Stimulated activated CD4-positive, alpha-beta T cell treated with anti-CD3 and anti-CD28 coated beads, TNF-alpha, amount 100 ng/mL, for 48 hours (primary cell): ENCODE measurements around the gene MORC4.
A peak's percentile ranks its signal among the peaks of the same experiment; 100 is the strongest.

Source experiments
- DNase-seq, 3 donors: peaks; one replicate each; pipeline ENCODE4 v3.0.0-alpha.2; 2020; ENCODE audit warnings: low read depth in 3 of 3

MORC4 gene

DNA sequence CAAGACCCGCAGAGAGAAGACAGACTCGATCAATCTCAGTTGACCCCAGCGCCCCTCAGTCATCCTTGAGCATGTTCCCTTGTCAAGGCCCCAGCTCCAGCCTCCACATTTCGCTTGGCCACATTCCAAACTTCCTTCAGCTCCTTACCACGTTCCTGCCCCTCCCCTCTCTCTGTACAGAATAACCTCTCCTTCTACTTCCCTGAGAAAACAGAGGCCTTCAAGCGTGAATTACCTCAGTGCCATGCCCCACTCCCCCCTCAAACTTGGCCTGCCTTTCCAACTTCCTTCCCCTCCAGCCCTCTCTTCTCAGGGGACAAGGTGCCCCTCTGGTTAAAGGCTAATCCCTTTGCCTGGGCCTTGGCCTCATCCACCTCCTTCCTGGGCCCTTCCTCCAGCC is 93.7 kb downstream of the MORC4 start:
- DNase-seq = no peak

DNA sequence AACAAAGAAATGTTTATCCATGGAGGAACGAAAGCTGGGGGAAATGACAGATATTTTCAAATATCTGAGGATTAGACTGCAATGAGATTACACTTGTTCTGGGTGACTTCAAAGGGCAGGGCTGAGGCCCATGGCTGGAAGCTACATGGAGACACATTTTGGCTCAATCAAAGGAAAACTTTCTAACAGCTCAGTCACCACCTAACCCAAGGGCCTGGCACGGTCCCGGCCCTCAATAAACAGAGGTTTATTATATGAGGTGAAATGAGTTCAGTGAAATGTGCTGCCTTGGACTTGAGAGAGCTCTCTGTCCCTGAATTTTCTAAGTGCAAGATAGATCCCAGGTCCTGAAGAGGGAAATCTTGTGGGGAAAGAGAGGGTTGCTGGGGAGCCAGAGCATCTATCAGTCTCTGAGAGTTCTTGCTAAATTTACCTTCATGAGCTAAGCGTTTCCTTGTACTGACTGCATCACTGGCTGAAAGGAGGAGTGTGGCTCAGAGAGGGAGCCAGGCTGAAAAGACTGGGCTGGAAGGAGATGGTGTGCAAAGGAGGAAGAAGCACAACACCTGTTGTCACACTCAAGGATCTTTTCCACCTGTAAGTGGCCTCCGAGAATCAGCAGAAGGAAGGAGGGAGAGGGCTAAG is 94.8 kb downstream of the MORC4 start:
- DNase-seq = no peak

DNA sequence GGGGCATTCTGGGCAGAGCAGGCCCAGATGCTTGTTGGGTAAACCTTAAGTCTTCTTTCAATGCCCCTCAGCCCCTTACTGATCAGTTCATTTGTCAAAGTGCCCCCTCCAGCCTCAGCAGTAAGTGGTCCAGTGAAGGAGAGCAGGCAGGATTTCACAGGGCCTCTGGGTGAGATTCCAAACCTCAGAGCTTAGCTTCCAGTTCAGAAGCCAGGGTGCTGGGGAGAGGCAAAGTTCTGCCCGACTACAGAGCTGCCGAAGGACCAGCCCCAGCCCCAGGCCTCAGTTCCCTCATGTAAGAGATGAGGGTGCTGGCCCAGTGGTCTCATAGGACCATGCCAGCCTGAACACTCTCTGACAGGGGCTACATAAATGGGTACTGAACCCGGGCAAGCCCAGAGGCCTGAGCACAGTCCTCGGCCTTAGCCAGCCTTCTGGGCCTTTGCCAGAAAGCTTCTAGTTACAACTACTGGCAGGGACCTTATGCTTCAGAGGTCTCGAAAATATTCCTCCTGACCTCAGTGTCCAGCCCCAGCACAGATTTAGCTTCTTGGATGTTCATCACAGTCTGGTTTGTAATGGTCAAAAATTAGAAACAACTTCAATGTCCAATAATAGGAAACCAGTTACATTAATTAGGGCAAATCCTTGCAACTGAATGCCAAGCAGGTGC is 96.0 kb downstream of the MORC4 start:
- DNase-seq = no peak

GRCh38 chrX:106903291-106903824 is 96.7 kb downstream of the MORC4 start, which contains the start of gene RIPPLY1:
Gene RIPPLY1 (minus strand): TSS chrX:106903341. CDS start chrX:106903287, 54 bp downstream.
- DNase-seq = no peak

GRCh38 chrX:106902684-106903083 is 97.3 kb downstream of the MORC4 start:
- no peak for DNase-seq

DNA sequence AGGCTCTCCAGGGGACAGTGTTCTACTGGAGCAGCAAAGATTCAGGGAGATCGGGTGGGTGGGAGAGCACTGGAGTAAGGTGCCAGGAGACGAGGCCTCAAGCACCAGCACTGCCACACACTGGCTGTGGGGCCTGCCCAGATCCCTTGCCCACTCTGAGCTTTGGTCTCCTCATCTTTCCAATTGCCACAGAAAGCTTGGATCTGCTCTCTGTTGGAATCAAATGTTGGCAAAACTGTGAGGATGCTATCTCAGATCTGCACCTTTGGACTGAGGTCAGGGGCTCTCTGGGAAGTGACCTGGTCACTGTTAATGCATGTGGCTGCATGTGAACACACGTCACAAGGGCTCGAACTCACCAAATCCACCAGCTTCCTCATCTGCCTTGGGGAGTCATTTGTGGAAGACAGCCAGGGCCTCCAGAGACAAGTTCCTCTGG is 98.2 kb downstream of the MORC4 start:
- no peak for DNase-seq

GRCh38 chrX:106901341-106901740 is 98.7 kb downstream of the MORC4 start:
- no peak for DNase-seq

GRCh38 chrX:106899841-106900240 is 100.2 kb downstream of the MORC4 start:
- DNase-seq = no peak

GRCh38 chrX:106899276-106899675 is 100.7 kb downstream of the MORC4 start:
- no peak for DNase-seq

- no peak for DNase-seq
Observed at GRCh38 chrX:106898462-106898861, 101.5 kb downstream of the MORC4 start.

DNA sequence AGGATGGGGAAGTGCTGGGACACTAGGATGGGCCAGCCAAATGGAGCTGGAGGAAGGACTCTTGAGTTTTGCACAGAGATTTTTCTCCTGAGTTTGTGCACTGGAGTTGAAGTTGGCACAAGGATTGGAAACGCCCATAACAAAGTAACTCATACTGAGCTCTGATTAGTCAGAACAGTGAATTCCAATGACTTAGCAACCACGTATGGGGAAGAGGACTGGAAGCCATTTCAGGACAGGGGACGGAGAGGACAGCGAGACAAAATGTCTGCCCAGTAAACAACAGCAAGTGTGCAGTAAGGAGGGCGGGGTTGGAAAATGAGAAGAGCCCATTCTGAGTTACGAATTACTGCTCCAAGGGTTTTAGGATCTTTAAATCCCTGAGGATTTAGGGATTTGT is 102.8 kb downstream of the MORC4 start:
- no peak for DNase-seq

DNA sequence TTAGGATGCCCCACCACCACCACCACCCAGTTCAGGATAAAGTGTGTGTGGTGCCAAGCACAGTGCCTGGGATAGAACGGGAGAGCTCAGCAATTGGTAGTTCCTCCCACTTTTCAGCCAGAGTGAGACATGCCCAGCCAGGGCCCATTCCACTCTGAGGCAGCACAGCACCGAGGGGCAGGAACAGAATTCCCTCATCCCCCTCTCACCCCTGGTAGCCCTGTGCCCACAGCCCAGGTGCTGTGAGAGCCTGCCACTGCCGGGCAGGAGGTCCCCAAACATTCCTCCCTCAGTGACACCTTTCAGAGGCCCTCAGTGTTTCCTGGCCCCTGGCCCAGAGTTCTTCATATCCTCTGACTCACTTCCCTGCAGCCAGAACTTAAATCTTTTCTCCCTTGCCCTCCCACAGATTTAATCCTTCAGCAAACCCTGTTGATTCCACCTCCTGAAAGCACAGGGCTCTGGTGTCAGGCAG is 105.0 kb downstream of the MORC4 start:
- DNase-seq = no peak

GRCh38 chrX:106894392-106894909 is 105.6 kb downstream of the MORC4 start:
- peak; percentile 11 to 51 (median 31) for DNase-seq

DNA sequence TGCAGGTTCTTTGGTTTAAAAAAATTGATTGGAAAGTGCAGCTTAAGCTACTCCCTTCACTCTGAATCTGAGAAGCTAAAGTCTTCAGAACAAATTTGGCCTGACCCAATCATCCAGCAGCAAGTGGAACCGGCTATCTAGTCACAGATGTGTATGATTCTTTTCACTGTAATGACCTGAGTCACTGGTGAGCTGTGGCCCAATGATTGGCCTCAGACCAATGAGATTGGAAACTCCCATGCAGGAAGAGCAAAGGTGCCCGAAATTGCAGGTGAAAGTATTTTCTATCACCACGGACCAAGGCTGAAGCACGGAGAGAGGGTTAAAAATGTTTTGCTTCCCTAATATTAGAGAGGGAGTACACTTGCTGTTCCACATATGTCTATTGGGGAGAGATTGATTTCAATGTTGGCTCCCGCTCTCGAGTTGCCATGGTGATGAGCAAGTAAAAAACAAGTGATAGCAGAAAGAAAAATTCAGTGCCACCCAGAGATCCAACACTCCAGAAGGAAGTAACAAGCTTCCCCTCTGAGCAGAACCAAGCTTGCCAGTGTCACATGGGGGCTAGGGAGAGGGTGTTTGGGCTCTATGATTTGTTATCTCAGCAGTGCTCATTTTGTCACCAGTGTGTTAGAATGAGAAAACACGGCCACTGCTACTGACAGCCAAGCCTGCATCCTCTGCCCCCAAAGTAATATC is 108.1 kb downstream of the MORC4 start:
- DNase-seq = no peak
